Measurements from ENCODE around the gene CHST11.
"Not testable (repeated sequence)": the region's sequence is repeated elsewhere in the genome, so short reads cannot be mapped to it uniquely, and the experiment has no call there.

CHST11 gene

GRCh38 chr12:104570174-104570907 lies 113.6 kb downstream of the CHST11 start:
- peaks cover 0 to 49% (median 5%) of the 10 kb centered on the region in 11 experiments; a peak in 9 of 22 replicates for H4K20me1 ChIP-seq
- H3K9ac ChIP-seq: peak overlapping the region; percentile 33 to 84 (median 80); a peak in 21 of 22 replicates
- H3K27me3 ChIP-seq: no peaks in the 10 kb centered on the region
- H3K9me3 ChIP-seq (replicated peaks in 1 of 11): peaks cover 0 to 6% (median 5%) of the 10 kb centered on the region in 11 experiments; a peak in 9 of 22 replicates
- H3K4me1 ChIP-seq: peaks cover 63 to 76% (median 70%) of the 10 kb centered on the region in 10 experiments
- peak overlapping the region in 10 of 11 experiments; percentile 60 to 96 (median 95); a peak in 21 of 22 replicates for H3K27ac ChIP-seq
- TF ChIP-seq Cebpa-rat (IDR thresholded peaks at IDR 0.05): peak in 1 of 11 experiments; percentile 2; a peak in 1 of 22 replicates
- peaks cover 0 to 13% (median 1%) of the 10 kb centered on the region in 11 experiments; a peak in 6 of 22 replicates for H3K36me3 ChIP-seq
- H3K4me3 ChIP-seq: peak overlapping the region in 8 of 10 experiments; percentile 24 to 58 (median 41); a peak in 14 of 20 replicates
- peak overlapping the region; percentile 76 to 95 (median 90) for H3K4me2 ChIP-seq

DNA sequence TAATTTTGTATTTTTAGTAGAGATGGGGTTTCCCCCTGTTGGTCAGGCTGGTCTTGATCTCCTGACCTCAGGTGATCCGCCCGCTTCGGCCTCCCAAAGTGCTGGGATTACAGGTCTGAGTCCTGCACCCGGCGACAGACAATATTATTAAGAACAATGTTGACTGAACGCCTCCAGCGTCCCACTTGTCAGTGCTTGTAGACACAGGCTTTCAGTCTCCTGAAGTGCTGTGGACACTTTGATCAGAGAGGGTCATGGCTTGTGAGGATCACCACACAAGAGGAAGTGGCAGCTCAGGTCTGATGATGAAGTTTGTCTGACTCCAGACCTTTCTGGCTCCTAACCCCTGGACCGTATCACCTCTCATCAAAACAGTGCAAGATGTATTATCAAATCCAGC lies 114.6 kb downstream of the CHST11 start:
- TF ChIP-seq Cebpa-rat (IDR thresholded peaks at IDR 0.05): no peak
- H4K20me1 ChIP-seq: peaks cover 0 to 57% (median 13%) of the 10 kb centered on the region in 11 experiments; a peak in 13 of 22 replicates

DNA sequence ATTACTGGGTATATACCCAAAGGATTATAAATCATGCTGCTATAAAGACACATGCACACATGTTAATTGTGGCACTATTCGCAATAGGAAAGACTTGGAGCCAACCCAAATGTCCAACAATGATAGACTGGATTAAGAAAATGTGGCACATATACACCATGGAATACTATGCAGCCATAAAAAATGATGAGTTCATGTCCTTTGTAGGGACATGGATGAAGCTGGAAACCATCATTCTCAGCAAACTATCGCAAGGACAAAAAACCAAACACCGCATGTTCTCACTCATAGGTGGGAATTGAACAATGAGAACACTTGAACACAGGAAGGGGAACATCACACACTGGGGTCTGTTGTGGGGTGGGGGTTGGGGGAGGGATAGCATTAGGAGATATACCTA lies 117.6 kb downstream of the CHST11 start:
- H3K9me3 ChIP-seq (replicated peaks in 1 of 11); H3K4me3 ChIP-seq; H3K27ac ChIP-seq; H3K4me2 ChIP-seq; H3K27me3 ChIP-seq; H3K9ac ChIP-seq: not testable (repeated sequence)
- peaks cover 67 to 76% (median 70%) of the 10 kb centered on the region in 10 experiments for H3K4me1 ChIP-seq
- peaks cover 0 to 65% (median 40%) of the 10 kb centered on the region in 11 experiments; a peak in 19 of 22 replicates for H4K20me1 ChIP-seq
- H3K36me3 ChIP-seq: peaks cover 0 to 20% (median 11%) of the 10 kb centered on the region in 11 experiments; a peak in 11 of 22 replicates

More for the DNA sequence above, 114.6 kb downstream of the CHST11 start:
- no peaks in the 10 kb centered on the region for H3K27me3 ChIP-seq
- peak overlapping the region; percentile 76 to 95 (median 90) for H3K4me2 ChIP-seq
- peak overlapping the region in 9 of 11 experiments; percentile 68 to 84 (median 82); a peak in 19 of 22 replicates for H3K9ac ChIP-seq
- peaks cover 63 to 76% (median 70%) of the 10 kb centered on the region in 10 experiments for H3K4me1 ChIP-seq
- H3K27ac ChIP-seq: peak overlapping the region in 10 of 11 experiments; percentile 33 to 96 (median 95); a peak in 19 of 22 replicates
- peaks cover 0 to 6% (median 5%) of the 10 kb centered on the region in 11 experiments; a peak in 9 of 22 replicates for H3K9me3 ChIP-seq (replicated peaks in 1 of 11)
- peaks cover 0 to 17% (median 5%) of the 10 kb centered on the region in 11 experiments; a peak in 11 of 22 replicates for H3K36me3 ChIP-seq
- H3K4me3 ChIP-seq: peak overlapping the region in 8 of 10 experiments; percentile 2 to 49 (median 39); a peak in 7 of 20 replicates

- Histone ChIP-seq H3K4me1 (peaks cover 67 to 77% (median 70%) of the 10 kb centered on the region in 10 experiments), H3K36me3 (peaks cover 0 to 20% (median 11%) of the 10 kb centered on the region in 11 experiments; a peak in 11 of 22 replicates), H3K4me2 (peak overlapping the region; percentile 48 to 77 (median 66)), H4K20me1 (peaks cover 3 to 65% (median 44%) of the 10 kb centered on the region in 11 experiments; a peak in 19 of 22 replicates), H3K27ac (peak overlapping the region in 6 of 11 experiments; percentile 8 to 59 (median 24); a peak in 11 of 22 replicates), H3K9ac (peak overlapping the region in 4 of 11 experiments; percentile 7 to 50 (median 21); a peak in 4 of 22 replicates)
- H3K9me3 ChIP-seq (replicated peaks in 1 of 11); H3K4me3 ChIP-seq; H3K27me3 ChIP-seq: not testable (repeated sequence)
These were observed 118.0 kb downstream of the CHST11 start for GRCh38 chr12:104574758-104575157.

DNA sequence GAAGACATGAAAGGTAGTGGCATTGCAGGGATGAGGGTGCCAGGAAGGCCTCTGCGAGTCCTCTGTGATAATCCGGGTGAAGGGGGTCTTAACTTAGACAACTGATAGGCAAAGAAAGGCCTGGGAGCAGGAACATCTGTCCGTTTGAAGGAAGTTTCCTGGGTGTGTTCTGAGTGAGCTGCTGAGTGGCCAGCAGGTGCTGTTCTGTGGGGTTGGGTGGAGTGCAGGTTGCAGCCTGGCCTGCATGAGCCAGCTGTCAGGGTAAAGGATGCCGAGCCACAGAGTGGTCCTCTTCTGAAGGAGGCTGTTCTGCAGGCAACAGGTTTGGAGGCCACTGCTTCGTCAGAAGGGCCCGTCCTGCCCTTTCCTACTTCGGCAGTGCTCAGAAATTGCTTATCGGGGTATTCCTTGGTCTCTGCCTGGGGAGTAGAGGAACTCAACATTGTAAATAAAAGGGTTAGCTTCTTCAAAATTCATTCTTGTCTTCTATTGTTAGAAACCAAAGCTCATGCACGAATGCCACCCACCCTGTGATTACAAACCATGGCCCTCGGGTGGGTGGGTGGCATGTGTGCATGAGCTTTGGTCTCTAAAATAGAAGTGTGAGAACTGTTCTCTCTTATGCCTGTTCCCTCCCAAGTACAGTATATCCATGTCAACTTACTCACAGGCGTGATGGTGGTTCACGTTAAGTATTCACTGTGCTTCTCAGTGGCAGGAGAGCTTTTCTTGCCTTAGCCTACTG lies 118.9 kb downstream of the CHST11 start:
- H3K9me3 ChIP-seq (replicated peaks in 1 of 11): peaks cover 0 to 6% (median 5%) of the 10 kb centered on the region in 11 experiments; a peak in 9 of 22 replicates
- H3K36me3 ChIP-seq: peaks cover 0 to 20% (median 11%) of the 10 kb centered on the region in 11 experiments; a peak in 11 of 22 replicates
- H3K4me2 ChIP-seq: peak overlapping the region; percentile 48 to 77 (median 66)
- peaks cover 68 to 77% (median 70%) of the 10 kb centered on the region in 10 experiments for H3K4me1 ChIP-seq
- peak overlapping the region in 8 of 11 experiments; percentile 7 to 59 (median 24); a peak in 15 of 22 replicates for H3K27ac ChIP-seq
- H3K4me3 ChIP-seq: no peak overlapping the region
- no peak for TF ChIP-seq Cebpa-rat (IDR thresholded peaks at IDR 0.05)
- peaks cover 5 to 65% (median 52%) of the 10 kb centered on the region in 11 experiments; a peak in 20 of 22 replicates for H4K20me1 ChIP-seq
- no peaks in the 10 kb centered on the region for H3K27me3 ChIP-seq
- peak overlapping the region in 6 of 11 experiments; percentile 0 to 50 (median 14); a peak in 5 of 22 replicates for H3K9ac ChIP-seq

GRCh38 chr12:104576187-104576778 lies 119.5 kb downstream of the CHST11 start:
- H3K27me3 ChIP-seq: no peaks in the 10 kb centered on the region
- no peak overlapping the region for H3K4me3 ChIP-seq
- H3K9me3 ChIP-seq (replicated peaks in 1 of 11): peaks cover 0 to 6% (median 5%) of the 10 kb centered on the region in 11 experiments; a peak in 9 of 22 replicates
- no peak overlapping the region for H3K9ac ChIP-seq
- TF ChIP-seq Cebpa-rat (IDR thresholded peaks at IDR 0.05): no peak
- peak overlapping the region in 6 of 11 experiments; percentile 10 to 59 (median 38); a peak in 11 of 22 replicates for H3K27ac ChIP-seq
- H3K4me2 ChIP-seq: peak overlapping the region; percentile 48 to 77 (median 66); a peak in 21 of 22 replicates
- H3K36me3 ChIP-seq: peaks cover 0 to 20% (median 11%) of the 10 kb centered on the region in 11 experiments; a peak in 11 of 22 replicates
- peaks cover 10 to 65% (median 59%) of the 10 kb centered on the region in 11 experiments; a peak in 20 of 22 replicates for H4K20me1 ChIP-seq
- H3K4me1 ChIP-seq: peaks cover 68 to 77% (median 70%) of the 10 kb centered on the region in 10 experiments

- no peaks in the 10 kb centered on the region for H3K27me3 ChIP-seq
- H3K36me3 ChIP-seq: peaks cover 0 to 20% (median 11%) of the 10 kb centered on the region in 11 experiments; a peak in 11 of 22 replicates
- peaks cover 71 to 80% (median 74%) of the 10 kb centered on the region in 10 experiments for H3K4me1 ChIP-seq
- no peak overlapping the region for H3K4me3 ChIP-seq
- TF ChIP-seq Cebpa-rat (IDR thresholded peaks at IDR 0.05): no peak
- no peak overlapping the region; a peak in 1 of 22 replicates for H3K9ac ChIP-seq
- peaks cover 18 to 72% (median 67%) of the 10 kb centered on the region in 11 experiments; a peak in 21 of 22 replicates for H4K20me1 ChIP-seq
- peaks cover 0 to 6% (median 5%) of the 10 kb centered on the region in 11 experiments; a peak in 9 of 22 replicates for H3K9me3 ChIP-seq (replicated peaks in 1 of 11)
- H3K27ac ChIP-seq: peak overlapping the region in 5 of 11 experiments; percentile 8 to 59 (median 28); a peak in 4 of 22 replicates
- H3K4me2 ChIP-seq: peak overlapping the region; percentile 48 to 77 (median 66); a peak in 17 of 22 replicates
These were observed 120.3 kb downstream of the CHST11 start for GRCh38 chr12:104576980-104577580.
